H1 (cell line): ENCODE results near the gene FBLN2. TPM values are rescaled to one million over a fixed set of nuclear protein-coding genes. Genes with fewer than 3 reads are reported as not detected.
A peak's percentile ranks its signal among the peaks of the same experiment; 100 is the strongest.

Source experiments
- CTCF ChIA-PET: fragments of 300-600 bp; sonication (Branson Sonifier 250); formaldehyde crosslinking; loops from one replicate; lab custom pipeline; 2021; ENCODE audit not compliant: partially characterized antibody; lab: Charles Lee
- POLR2A ChIA-PET: fragments of 300-600 bp; sonication (Branson Sonifier 250); formaldehyde crosslinking; loops from one replicate; lab custom pipeline; 2021; ENCODE audit warnings: inconsistent platforms; ENCODE audit not compliant: partially characterized antibody; lab: Charles Lee
- DNase-seq, 2 experiments: peaks; one replicate each; pipeline versions ENCODE4 v3.0.0 to v3.0.0-alpha.2; 2010 to 2022; ENCODE audit warnings: low spot score in 2 of 2, low read depth in 1 of 2, mixed read lengths in 1 of 2
- FAIRE-seq: peaks from 2 replicates; lab custom pipeline; 2011; peaks lifted over from hg19 to GRCh38; lab: Jason Lieb, UNC
- H2AFZ ChIP-seq: 2 replicates; pipeline ENCODE4 v1.8.1; 2012; ENCODE audit warnings: low read length, inconsistent platforms
- H2AK5ac ChIP-seq: 2 replicates; pipeline ENCODE4 v1.6.1; 2013; ENCODE audit warnings: low read depth, low read length
- H2BK120ac ChIP-seq: replicated peaks from 2 replicates; pipeline ENCODE3; 2013; ENCODE audit warnings: low read depth, low read length, inconsistent platforms
- H2BK12ac ChIP-seq: 2 replicates; pipeline ENCODE4 v1.6.1; 2013; ENCODE audit warnings: low read depth, low read length
- H2BK15ac ChIP-seq: 2 replicates; pipeline ENCODE4 v1.6.1; 2013; ENCODE audit warnings: low read length
- H2BK20ac ChIP-seq: 2 replicates; pipeline ENCODE4 v1.6.1; 2013; ENCODE audit warnings: low read length
- H2BK5ac ChIP-seq: 2 replicates; pipeline ENCODE4 v1.6.1; 2013; ENCODE audit warnings: low read depth, low read length
- H3K14ac ChIP-seq: 2 replicates; pipeline ENCODE4 v1.6.1; 2013; ENCODE audit warnings: inconsistent platforms; ENCODE audit not compliant: insufficient read length
- H3K18ac ChIP-seq: 2 replicates; pipeline ENCODE4 v1.6.1; 2013; ENCODE audit warnings: low read length; ENCODE audit errors: extremely low read depth
- H3K23ac ChIP-seq: 2 replicates; pipeline ENCODE4 v1.6.1; 2013; ENCODE audit warnings: inconsistent platforms; ENCODE audit not compliant: insufficient read length
- H3K23me2 ChIP-seq: 2 replicates; pipeline ENCODE4 v1.6.1; 2013; ENCODE audit warnings: low read depth, low read length
- H3K27ac ChIP-seq: 2 replicates; pipeline ENCODE4 v1.6.1; 2011; ENCODE audit warnings: low read depth, low read length, inconsistent platforms
- H3K27me3 ChIP-seq, 4 experiments: replicated peaks in 1 of 4; 1 replicate in 1 of 4; 2 replicates in 3 of 4; pipeline versions ENCODE4 v1.6.1 to v1.8.1; 2011 to 2013; ENCODE audit warnings: low read length in 3 of 4, mild to moderate bottlenecking in 3 of 4, inconsistent platforms in 2 of 4, mixed read lengths in 2 of 4, moderate library complexity in 1 of 4; ENCODE audit not compliant: control insufficient read depth in 3 of 4, insufficient read depth in 3 of 4; ENCODE audit errors: extremely low read depth in 1 of 4
- H3K36me3 ChIP-seq, 4 experiments: 2 replicates each; pipeline versions ENCODE4 v1.6.1 to v1.8.1; 2011 to 2013; ENCODE audit warnings: mild to moderate bottlenecking in 4 of 4, low read length in 3 of 4, moderate library complexity in 2 of 4, control low read depth in 1 of 4, inconsistent platforms in 1 of 4; ENCODE audit not compliant: insufficient read depth in 4 of 4, control insufficient read depth in 2 of 4
- H3K4ac ChIP-seq: replicated peaks from 2 replicates; pipeline ENCODE3; 2013; ENCODE audit warnings: low read length, low read depth, mixed read lengths, inconsistent platforms; ENCODE audit not compliant: insufficient read length
- H3K4me1 ChIP-seq, 4 experiments: replicated peaks in 1 of 4; 1 replicate in 1 of 4; 2 replicates in 3 of 4; pipeline versions ENCODE4 v1.6.1 to v1.8.1; 2011 to 2013; ENCODE audit warnings: low read length in 3 of 4, inconsistent platforms in 2 of 4, mixed read lengths in 1 of 4; ENCODE audit not compliant: insufficient read depth in 4 of 4, control insufficient read depth in 3 of 4
- H3K4me2 ChIP-seq, 2 experiments: 2 replicates each; pipeline versions ENCODE4 v1.6.1 to v1.8.1; 2011 to 2013; ENCODE audit warnings: low read depth in 2 of 2, low read length in 2 of 2, control low read depth in 1 of 2, inconsistent platforms in 1 of 2, mild to moderate bottlenecking in 1 of 2; ENCODE audit not compliant: insufficient read depth in 1 of 2
- H3K4me3 ChIP-seq, 4 experiments: fragments of 200-600, 300-600 bp in 1 of 4; sonication (generic), shearing (Covaris generic), sonication (Bioruptor Twin) in 1 of 4; 2 replicates each; pipeline versions ENCODE4 v1.5.1 to v1.8.1; 2011 to 2016; ENCODE audit warnings: low read length in 4 of 4, low read depth in 3 of 4, control low read depth in 2 of 4, inconsistent platforms in 2 of 4, mild to moderate bottlenecking in 2 of 4, mixed read lengths in 1 of 4, moderate library complexity in 1 of 4; ENCODE audit not compliant: insufficient read depth in 2 of 4; ENCODE audit errors: extremely low read depth in 1 of 4
- H3K56ac ChIP-seq: replicated peaks from 2 replicates; pipeline ENCODE3; 2013; ENCODE audit warnings: low read depth, mild to moderate bottlenecking, mixed read lengths, low read length, inconsistent platforms; ENCODE audit not compliant: insufficient read length
- H3K79me1 ChIP-seq: 2 replicates; pipeline ENCODE4 v1.6.1; 2013; ENCODE audit warnings: low read depth, low read length, control low read depth
- H3K79me2 ChIP-seq, 2 experiments: 2 replicates each; pipeline versions ENCODE4 v1.6.1 to v1.8.1; 2012 to 2013; ENCODE audit warnings: low read length in 2 of 2, mild to moderate bottlenecking in 2 of 2, inconsistent platforms in 1 of 2; ENCODE audit not compliant: insufficient read depth in 2 of 2, control insufficient read depth in 1 of 2
- H3K9ac ChIP-seq, 4 experiments: replicated peaks in 1 of 4; 1 replicate in 1 of 4; 2 replicates in 3 of 4; pipeline versions ENCODE4 v1.6.1 to v1.8.1; 2011 to 2013; ENCODE audit warnings: low read depth in 3 of 4, low read length in 3 of 4, control low read depth in 2 of 4, mild to moderate bottlenecking in 2 of 4, moderate library complexity in 2 of 4, inconsistent platforms in 1 of 4; ENCODE audit errors: extremely low read depth in 1 of 4
- H3K9me3 ChIP-seq, 2 experiments: 2 replicates each; pipeline versions ENCODE4 v1.6.1 to v1.8.1; 2012 to 2013; ENCODE audit warnings: mild to moderate bottlenecking in 2 of 2, moderate library complexity in 2 of 2, control low read depth in 1 of 2, inconsistent platforms in 1 of 2, low read depth in 1 of 2, low read length in 1 of 2, mixed read lengths in 1 of 2; ENCODE audit not compliant: insufficient read depth in 2 of 2
- H4K20me1 ChIP-seq, 2 experiments: replicated peaks in 1 of 2; 2 replicates each; pipeline versions ENCODE3 to v1.8.1; 2011 to 2013; ENCODE audit warnings: inconsistent platforms in 2 of 2, low read length in 2 of 2, mild to moderate bottlenecking in 1 of 2; ENCODE audit not compliant: insufficient read depth in 2 of 2, control insufficient read depth in 1 of 2
- H4K5ac ChIP-seq: 2 replicates; pipeline ENCODE4 v1.6.1; 2013; ENCODE audit warnings: low read length, low read depth, mixed read lengths, inconsistent platforms; ENCODE audit not compliant: insufficient read length
- H4K8ac ChIP-seq: 2 replicates; pipeline ENCODE4 v1.8.0; 2013; ENCODE audit warnings: mild to moderate bottlenecking, moderate library complexity, low read length, inconsistent platforms; ENCODE audit not compliant: insufficient read depth; ENCODE audit errors: extremely low read depth
- H4K91ac ChIP-seq: replicated peaks from 2 replicates; pipeline ENCODE3; 2013; ENCODE audit warnings: low read length, mixed read lengths, inconsistent platforms; ENCODE audit not compliant: insufficient read length
- BRCA1 ChIP-seq: IDR thresholded peaks from 2 replicates; pipeline ENCODE4 v1.6.1; 2012; ENCODE audit warnings: low read depth, low read length, improper control_type of control experiment
- CEBPB ChIP-seq: IDR thresholded peaks from 2 replicates; pipeline ENCODE4 v1.6.1; 2012; ENCODE audit warnings: low read depth, low read length
- FOSL1 ChIP-seq: IDR thresholded peaks from 2 replicates; pipeline ENCODE4 v1.6.1; 2011; ENCODE audit warnings: mild to moderate bottlenecking, low read depth, low read length, moderate library complexity; ENCODE audit not compliant: insufficient read depth
- POLR2A ChIP-seq, 2 experiments: IDR thresholded peaks; 1 replicate in 1 of 2; 2 replicates in 1 of 2; pipeline ENCODE4 v1.6.1; 2011; ENCODE audit warnings: low read depth in 2 of 2, low read length in 2 of 2, mild to moderate bottlenecking in 2 of 2; ENCODE audit errors: control extremely low read depth in 1 of 2
- WGBS, 2 experiments: shearing (Covaris generic) in 1 of 2; methylation state at CpG; one replicate each; pipeline versions ENCODE4 v1.1.6 to v1.1.7; 2013 to 2015; ENCODE audit warnings: low lambda C conversion rate in 2 of 2, mixed read lengths in 2 of 2, inconsistent platforms in 1 of 2, low coverage in 1 of 2, missing lambda C conversion rate in 1 of 2; ENCODE audit not compliant: insufficient replicate concordance in 2 of 2, insufficient coverage in 1 of 2, insufficient read length in 1 of 2; ENCODE audit errors: extremely low coverage in 1 of 2, missing lambda C conversion rate in 1 of 2; 5-methylcytosine and 5-hydroxymethylcytosine counted together
- polyA plus RNA-seq, 7 experiments: library from polyadenylated mRNA; depleted of rRNA in 3 of 7; stranded (reverse) in 5 of 7; unstranded in 2 of 7; fragments of >200 nt in 5 of 7; fragments of 200-250 nt in 2 of 7; gene quantifications; 1 replicate in 5 of 7; 2 replicates in 1 of 7; 4 replicates in 1 of 7; pipeline versions ENCODE4 v1.2.1 to v1.2.3, GENCODE V29; 2011 to 2013; ENCODE audit warnings: missing spikeins in 2 of 7, mixed read lengths in 2 of 7
- total RNA-seq: library from RNA; stranded (reverse); fragmentation: NEBNext Ultra II Directional; extraction: Animal tissue kit (Norgen Biotek cat#: 25700); gene quantifications from 2 replicates; pipeline ENCODE4 v1.2.1, GENCODE V29; 2021

FBLN2 gene
- total and polyA plus RNA-seq, 2 of the 8 experiments (the other 6 are each of a cell fraction or from before 2014, with no cell fraction given) = 17.4 to 24.2 TPM

- Histone ChIP-seq H3K14ac (no peak overlapping the region), H3K79me2 (no peaks in the 10 kb centered on the region), H3K4me2 (no peak overlapping the region; a peak in 1 of 4 replicates), H2BK15ac (peak overlapping the region; percentile 46; the same call in 1 of the 2 replicates), H3K4ac (no peak overlapping the region), H3K4me3 (no peak overlapping the region), H3K36me3 (no peaks in the 10 kb centered on the region; a peak in 1 of 8 replicates), H3K56ac (no peak overlapping the region), H3K18ac (no peak overlapping the region; the same call in 1 of the 2 replicates), H3K23me2 (no peaks in the 10 kb centered on the region), H3K79me1 (0 out of 2 replicates have a peak, but pooled peaks cover 4% of the 10 kb centered on the region), H4K91ac (no peak overlapping the region), H2BK20ac (no peak overlapping the region), H3K23ac (no peak overlapping the region), H4K8ac (no peak overlapping the region), H2AK5ac (0 out of 2 replicates have a peak overlapping the region, but pooled peaks have one; percentile 75), H3K9me3 (no peaks in the 10 kb centered on the region), H3K27ac (no peak overlapping the region), H4K5ac (no peak overlapping the region), H3K27me3 (no peaks in the 10 kb centered on the region), H4K20me1 (no peaks in the 10 kb centered on the region), H3K9ac (no peak overlapping the region), H2AFZ (no peak overlapping the region), H2BK120ac (no peak overlapping the region), H2BK12ac (0 out of 2 replicates have a peak overlapping the region, but pooled peaks have one; percentile 84), H2BK5ac (0 out of 2 replicates have a peak overlapping the region, but pooled peaks have one; percentile 52), H3K4me1 (peaks cover 0 to 11% (median 3%) of the 10 kb centered on the region in 4 experiments; a peak in 4 of 7 replicates)
- no peak for FAIRE-seq
- 52% methylated on average over 3 of the region's 6 CpGs; no CpG with 5 or more reads in 1 of the 2 experiments for WGBS, 2 experiments
- POLR2A ChIA-PET = interaction anchor here (1.1 kb wide), 1 partner anchor 15 kb away, joined by 3 read pairs; no protein-coding TSS in a partner anchor
- DNase-seq = no peak
- CTCF ChIA-PET = interaction anchor here (0.6 to 1.8 kb wide), 6 partner anchors 14 to 87 kb away, joined by 3 to 6 read pairs (median 4); no protein-coding TSS in a partner anchor
- TF ChIP-seq BRCA1 (no peak), FOSL1 (no peak), POLR2A (IDR thresholded peaks at IDR 0.05; ENCODE audit: control extremely low read depth in 1 of 2, low read depth in 2 of 2, low read length in 2 of 2) (no peak), CEBPB (no peak)
These were observed 7.3 kb downstream of the FBLN2 start for GRCh38 chr3:13556207-13556606.
